HUDEP-2 (cell line): ENCODE data around the gene CCDC68.
"Not testable (repeated sequence)": the region's sequence is repeated elsewhere in the genome, so short reads cannot be mapped to it uniquely, and the experiment has no call there.

ENCODE experiments used
- DNase-seq, 76 experiments: peaks; one replicate each; lab custom pipeline; 2025; ENCODE audit not compliant: unreplicated experiment in 76 of 76; lab: John Stamatoyannopoulos, UW

Gene CCDC68

DNA sequence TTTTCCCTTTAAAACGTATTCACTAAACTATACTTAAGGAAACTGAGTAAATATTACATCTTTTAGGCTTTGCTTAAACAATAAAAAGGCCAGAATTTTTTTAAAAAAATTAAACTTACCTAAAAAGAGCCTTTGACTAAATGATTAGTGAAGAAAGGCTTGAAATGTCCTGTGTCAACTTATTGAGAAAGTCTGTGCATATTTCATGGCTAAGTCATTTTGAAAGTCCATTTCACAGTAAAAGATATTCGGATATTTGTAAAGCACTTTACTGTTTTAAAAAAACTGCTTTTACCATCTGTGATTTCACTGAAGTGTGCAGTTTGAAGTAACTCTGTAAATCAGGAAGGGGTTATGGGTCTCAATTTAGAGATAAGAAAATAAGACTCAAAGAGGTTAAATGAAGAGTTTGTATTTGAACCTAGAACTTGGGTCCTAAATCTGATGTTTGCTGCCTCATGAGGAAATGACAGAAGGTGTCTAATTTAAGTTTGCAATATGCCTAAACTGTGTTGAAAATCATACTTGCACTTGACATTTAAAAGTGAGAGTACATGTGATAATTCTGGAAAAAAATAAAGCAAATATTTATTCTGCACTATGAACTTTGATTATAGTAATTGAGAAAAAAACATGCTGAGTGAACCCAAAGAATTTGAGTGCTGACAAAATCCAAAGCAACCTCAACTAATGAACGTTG lies 80.5 kb downstream of the CCDC68 start:
- DNase-seq, result no peak

- no peak for DNase-seq
These were observed 81.1 kb downstream of the CCDC68 start for GRCh38 chr18:54878159-54878622.

- no peak for DNase-seq
These were observed 82.2 kb downstream of the CCDC68 start for GRCh38 chr18:54877076-54877475.

DNA sequence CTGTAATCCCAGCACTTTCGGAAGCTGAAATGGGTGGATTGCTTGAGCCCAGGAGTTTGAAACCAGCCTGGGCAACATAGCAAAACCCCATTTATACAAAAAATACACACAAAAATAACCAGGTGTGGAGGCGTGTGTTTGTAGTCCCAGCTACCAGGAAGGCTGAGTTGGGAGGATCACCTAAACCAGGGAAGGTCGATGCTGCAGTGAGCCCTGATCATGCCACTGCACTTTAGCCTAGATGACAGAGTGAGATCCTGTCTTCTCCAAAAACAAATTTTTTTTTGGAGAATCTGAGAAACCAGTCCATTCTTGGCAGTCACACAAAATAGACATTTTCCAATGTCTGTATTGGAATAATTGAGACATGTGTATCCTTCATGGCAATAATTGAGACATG lies 84.2 kb downstream of the CCDC68 start:
- DNase-seq, result no peak

DNA sequence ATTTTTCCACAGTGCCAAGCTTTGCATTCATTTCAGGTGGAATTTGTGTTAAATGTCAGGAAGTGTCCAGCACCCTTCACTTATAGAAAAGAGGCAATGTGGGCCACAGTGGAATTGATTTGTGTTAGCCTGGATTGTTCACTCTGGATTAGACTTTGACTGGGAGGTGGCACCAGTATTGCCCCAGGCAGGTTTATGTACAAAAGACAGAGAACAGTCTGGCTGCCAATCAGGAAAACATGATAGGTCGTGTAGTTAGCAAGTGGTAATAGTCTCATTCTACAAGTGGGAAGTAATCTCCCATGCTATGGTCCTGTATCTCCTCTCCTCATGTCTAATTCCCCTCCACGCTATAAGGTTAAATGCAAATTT lies 85.4 kb downstream of the CCDC68 start:
- DNase-seq, result peak in 1 of 76 experiments; percentile 15

DNA sequence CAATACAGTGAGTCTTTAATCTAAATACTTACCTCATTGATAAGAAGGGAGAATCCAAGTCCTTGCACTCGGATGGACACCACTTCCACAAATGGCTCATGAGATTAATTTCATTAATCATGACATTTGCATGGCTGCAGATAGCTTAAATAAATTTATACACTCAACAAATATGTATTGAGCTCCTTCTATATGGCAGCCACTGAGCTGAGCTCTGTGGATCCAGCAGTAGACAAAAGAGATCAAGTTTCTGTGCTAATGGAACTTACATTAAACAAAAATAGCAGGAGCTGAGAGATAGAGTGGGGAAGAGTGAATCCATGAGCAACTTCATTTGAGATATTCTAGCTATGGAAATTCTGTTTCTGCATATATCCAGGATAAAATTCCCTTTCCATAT lies 86.6 kb downstream of the CCDC68 start:
- peak in 1 of 76 experiments; percentile 39 for DNase-seq

DNA sequence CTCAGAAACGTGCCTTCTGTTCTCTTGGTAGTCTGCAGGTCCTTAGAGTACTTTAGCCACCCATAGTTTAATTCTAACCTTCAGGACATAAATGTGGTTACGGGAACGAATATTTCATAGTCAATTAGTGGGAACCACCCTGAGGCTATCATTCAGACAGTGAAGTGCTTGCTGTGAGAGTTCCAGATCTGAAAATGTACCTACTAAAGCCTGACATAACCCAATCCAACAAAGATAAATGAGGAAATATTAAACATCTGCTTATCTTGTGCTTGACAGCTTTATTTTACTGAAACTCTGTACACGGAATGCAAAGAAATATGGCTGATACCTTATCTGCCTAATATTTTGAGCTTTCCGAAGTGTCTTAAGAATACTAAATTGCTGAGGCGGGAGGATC lies 88.0 kb downstream of the CCDC68 start:
- DNase-seq, result peak in 16 of 76 experiments; percentile 5 to 80 (median 32)

DNA sequence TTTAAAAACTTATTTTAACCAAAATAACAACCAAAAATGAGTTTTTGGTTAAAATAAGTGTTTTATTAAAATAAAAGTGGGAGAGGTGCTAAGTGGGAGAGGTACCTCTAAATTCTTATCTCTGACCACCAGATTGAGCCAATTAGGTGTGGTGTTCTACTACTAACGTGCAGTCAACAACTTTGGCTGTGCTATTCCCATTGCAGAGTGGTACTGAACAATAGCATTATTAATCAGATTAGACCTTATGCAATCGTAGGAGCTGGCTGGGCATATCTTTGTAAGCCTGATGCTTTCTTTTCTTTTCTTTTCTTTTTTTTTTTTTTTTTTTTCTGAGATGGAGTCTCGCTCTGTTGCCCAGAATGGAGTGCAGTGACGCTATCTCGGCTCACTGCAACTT lies 92.1 kb downstream of the CCDC68 start:
- peak in 29 of 76 experiments; percentile 3 to 82 (median 32) for DNase-seq

DNA sequence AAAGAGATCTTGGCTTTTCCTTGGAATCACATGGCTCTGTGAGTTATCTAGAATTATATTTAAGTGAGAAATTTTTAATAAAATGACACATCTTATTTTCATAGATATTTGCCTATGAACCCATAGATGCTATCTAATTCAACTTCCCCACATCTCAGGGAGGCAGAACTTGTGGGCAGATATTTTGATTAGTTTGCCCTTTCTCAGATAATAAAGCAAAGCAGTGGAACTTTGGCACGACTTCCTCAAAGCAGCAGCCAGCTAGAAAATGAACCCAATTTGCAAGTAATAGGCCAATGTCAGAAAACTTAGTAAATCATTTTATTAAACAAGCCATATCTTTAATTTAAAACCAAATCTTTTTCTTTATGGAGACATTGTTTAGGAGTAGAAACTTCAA lies 98.3 kb downstream of the CCDC68 start:
- DNase-seq, result peak in 2 of 76 experiments; percentile 3 to 29

- no peak for DNase-seq
These were observed 99.4 kb downstream of the CCDC68 start for GRCh38 chr18:54859667-54860421.

GRCh38 chr18:54857499-54857898 lies 101.8 kb downstream of the CCDC68 start:
- no peak for DNase-seq

DNA sequence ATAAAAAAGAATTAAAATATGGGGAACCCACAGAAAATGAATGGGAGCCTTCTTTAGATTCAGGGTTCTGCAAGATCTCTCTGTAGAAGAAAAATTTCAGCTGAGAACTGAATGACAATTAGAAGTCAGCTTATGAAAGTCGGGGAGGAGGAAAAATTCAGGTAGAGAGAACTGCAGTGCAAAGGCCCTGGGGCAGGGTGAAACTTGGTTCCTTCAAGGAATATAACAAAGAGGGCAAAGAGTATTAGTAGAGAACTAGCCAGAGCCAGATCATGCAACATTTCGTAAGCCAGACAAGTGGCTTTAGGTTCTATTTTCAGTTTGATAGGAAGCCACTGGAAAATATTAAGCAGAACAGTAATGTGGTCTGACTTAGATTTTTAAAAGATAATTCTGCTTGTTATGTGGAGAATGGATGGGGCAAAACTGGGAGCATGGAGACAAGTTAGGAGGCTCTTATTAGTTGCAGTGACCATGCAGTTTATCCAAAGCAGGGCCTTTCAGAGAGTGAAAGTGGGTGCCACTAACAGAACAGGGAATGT lies 103.1 kb downstream of the CCDC68 start:
- no peak for DNase-seq

GRCh38 chr18:54855050-54855449 lies 104.2 kb downstream of the CCDC68 start:
- not testable (repeated sequence) for DNase-seq

- peak in 1 of 76 experiments; percentile 11 for DNase-seq
These were observed 106.2 kb downstream of the CCDC68 start for GRCh38 chr18:54852780-54853675.
